HepG2 (cell line): Measurements from ENCODE around the gene ATP9A. TPM values are rescaled to one million over a fixed set of nuclear protein-coding genes. Genes with fewer than 3 reads are reported as not detected.

ENCODE experiments used
- ATAC-seq: fragments of 200-7000 bp; cut with Tn5 transposase; 3 replicates; pipeline ENCODE4 v1.9.1; 2020; ENCODE audit warnings: mild to moderate bottlenecking, moderate library complexity
- BruUV-seq: library from RNA; stranded (reverse); fragments of 400-500 nt; replicated peaks from 2 replicates; lab custom pipeline; 2021; lab: Mats Ljungman, UMichigan
- CTCF ChIA-PET: fragments of 300-600 bp; formaldehyde crosslinking; extraction: SDS; loops from one replicate; lab custom pipeline; 2021; ENCODE audit warnings: low total read pairs, inconsistent platforms, low intra/inter-chr PET ratio; lab: Yijun Ruan, JAX
- POLR2A ChIA-PET: fragments of 350-600 bp; sonication (Branson Sonifier 250); formaldehyde crosslinking; loops from one replicate; lab custom pipeline; 2020; ENCODE audit warnings: antibody characterized with exemption, inconsistent platforms; lab: Yijun Ruan, JAX
- DNase-seq: peaks from one replicate; pipeline ENCODE4 v3.0.0-alpha.2; 2015; ENCODE audit warnings: low spot score
- FAIRE-seq: peaks from 3 replicates; lab custom pipeline; 2011; peaks lifted over from hg19 to GRCh38; lab: Jason Lieb, UNC
- H2AFZ ChIP-seq: one replicate; pipeline ENCODE4 v1.6.1; 2011; ENCODE audit warnings: low read length, inconsistent platforms
- H3K27ac ChIP-seq: fragments of 300-600 bp; 3 replicates; pipeline ENCODE4 v1.8.0; 2011; ENCODE audit warnings: mixed run types, mild to moderate bottlenecking, mixed read lengths, low read length, inconsistent platforms; ENCODE audit not compliant: insufficient read depth; ENCODE audit errors: extremely low read length
- H3K27me3 ChIP-seq, 2 experiments: fragments of 200-600 bp in 1 of 2; 2 replicates in 1 of 2; 3 replicates in 1 of 2; pipeline versions ENCODE4 v1.6.0 to v1.8.0; 2011; ENCODE audit warnings: low read length in 2 of 2, mild to moderate bottlenecking in 2 of 2, moderate library complexity in 2 of 2, inconsistent platforms in 1 of 2; ENCODE audit not compliant: insufficient read depth in 2 of 2, control insufficient read depth in 1 of 2
- H3K36me3 ChIP-seq, 2 experiments: fragments of 200-600 bp in 1 of 2; replicated peaks in 1 of 2; 2 replicates in 1 of 2; 3 replicates in 1 of 2; pipeline versions ENCODE4 v1.5.1 to v1.8.0; 2011; ENCODE audit warnings: low read length in 2 of 2, inconsistent platforms in 1 of 2; ENCODE audit not compliant: insufficient read depth in 2 of 2, control insufficient read depth in 1 of 2
- H3K4me1 ChIP-seq: 2 replicates; pipeline ENCODE4 v1.5.1; 2012; ENCODE audit warnings: low read length, inconsistent platforms; ENCODE audit not compliant: insufficient read depth
- H3K4me2 ChIP-seq: 2 replicates; pipeline ENCODE4 v1.6.0; 2011; ENCODE audit warnings: low read depth, low read length, inconsistent platforms
- H3K4me3 ChIP-seq, 3 experiments: fragments of 200-600 bp in 1 of 3; sonication (generic), shearing (Covaris generic) in 1 of 3; replicated peaks in 1 of 3; 2 replicates each; pipeline ENCODE4 v1.5.1; 2011 to 2016; ENCODE audit warnings: low read length in 3 of 3, inconsistent platforms in 2 of 3, low read depth in 2 of 3, mild to moderate bottlenecking in 2 of 3, control low read depth in 1 of 3, mixed read lengths in 1 of 3; ENCODE audit not compliant: insufficient read depth in 1 of 3
- H3K79me2 ChIP-seq: one replicate; pipeline ENCODE4 v1.6.1; 2011; ENCODE audit warnings: low read length, inconsistent platforms; ENCODE audit not compliant: insufficient read depth
- H3K9ac ChIP-seq: 2 replicates; pipeline ENCODE4 v1.6.0; 2011; ENCODE audit warnings: mild to moderate bottlenecking, low read depth, low read length, inconsistent platforms; ENCODE audit not compliant: insufficient read depth
- H3K9me3 ChIP-seq: 2 replicates; pipeline ENCODE4 v1.5.1; 2012; ENCODE audit warnings: mild to moderate bottlenecking, low read length
- H4K20me1 ChIP-seq: 2 replicates; pipeline ENCODE4 v1.6.0; 2011; ENCODE audit warnings: inconsistent platforms, mild to moderate bottlenecking, low read length, moderate library complexity; ENCODE audit not compliant: insufficient read depth
- CEBPG ChIP-seq: IDR thresholded peaks from 2 replicates; pipeline ENCODE4 v1.6.1; 2016
- DPF2 ChIP-seq: sonication (generic); formaldehyde crosslinking; IDR thresholded peaks from 2 replicates; pipeline ENCODE4 v1.4.0; 2020; ENCODE audit warnings: mild to moderate bottlenecking, low read depth, missing genetic modification reagents, borderline replicate concordance
- KLF13 ChIP-seq: sonication (generic); formaldehyde crosslinking; IDR thresholded peaks from 2 replicates; pipeline ENCODE4 v1.4.0; 2020; ENCODE audit warnings: mild to moderate bottlenecking, missing genetic modification reagents
- NFRKB ChIP-seq: fragments of 450-650 bp; IDR thresholded peaks from 2 replicates; pipeline ENCODE4 v1.6.1; 2017
- PREB ChIP-seq: sonication (generic); formaldehyde crosslinking; IDR thresholded peaks from 2 replicates; pipeline ENCODE4 v1.4.0; 2020; ENCODE audit warnings: missing genetic modification reagents
- RFX5 ChIP-seq: IDR thresholded peaks from 2 replicates; pipeline ENCODE4 v1.6.1; 2011; ENCODE audit warnings: low read depth, low read length, improper control_type of control experiment
- USF2 ChIP-seq, 2 experiments: sonication (generic) in 1 of 2; formaldehyde crosslinking in 1 of 2; IDR thresholded peaks; 2 replicates each; pipeline versions ENCODE4 v1.5.1 to v1.6.1; 2011 to 2020; ENCODE audit warnings: borderline replicate concordance in 1 of 2, low read depth in 1 of 2, low read length in 1 of 2, mild to moderate bottlenecking in 1 of 2, missing genetic modification reagents in 1 of 2, moderate library complexity in 1 of 2
- YY1 ChIP-seq: IDR thresholded peaks from 2 replicates; pipeline ENCODE4 v1.6.1; 2011; ENCODE audit warnings: low read length, low read depth, moderate library complexity, mild to moderate bottlenecking; ENCODE audit not compliant: insufficient read depth, insufficient replicate concordance
- ZNF275 ChIP-seq: sonication (generic); formaldehyde crosslinking; IDR thresholded peaks from 2 replicates; pipeline ENCODE4 v1.8.0; 2022; ENCODE audit warnings: missing genetic modification reagents, mild to moderate bottlenecking, inconsistent platforms, borderline replicate concordance
- ZNF784 ChIP-seq: sonication (generic); formaldehyde crosslinking; IDR thresholded peaks from 2 replicates; pipeline ENCODE4 v1.5.1; 2020; ENCODE audit warnings: missing genetic modification reagents, mild to moderate bottlenecking, borderline replicate concordance
- WGBS: methylation state at CpG from one replicate; pipeline ENCODE4 v1.1.6; 2017; ENCODE audit warnings: low lambda C conversion rate; 5-methylcytosine and 5-hydroxymethylcytosine counted together
- in situ Hi-C: cut with HindIII; loops from 2 replicates; pipeline ENCODE4 v1.10.0; 2017; ENCODE audit warnings: low pct_unique_long_range_greater_than_20kb; ENCODE audit not compliant: extremely low pct_ligation_motif_present
- intact Hi-C: fragments of 100-400 bp; cut with micrococcal nuclease; formaldehyde crosslinking; loops from one replicate; pipeline ENCODE4 v1.10.0; 2022; ENCODE audit not compliant: unreplicated experiment
- polyA plus RNA-seq, 8 experiments: library from polyadenylated mRNA; depleted of rRNA in 3 of 8; stranded (reverse) in 7 of 8; unstranded in 1 of 8; fragments of >200 nt; fragmentation: Illumina TruSeq in 4 of 8; extraction: Trizol in 4 of 8; gene quantifications; 2 replicates each; pipeline versions ENCODE4 v1.2.1 to v1.2.3, GENCODE V29; 2011 to 2016; ENCODE audit warnings: low read depth in 4 of 8, missing spikeins in 1 of 8, mixed read lengths in 1 of 8; ENCODE audit not compliant: insufficient read depth in 1 of 8
- total RNA-seq, 5 experiments: library from RNA; depleted of rRNA; stranded (reverse); fragments of >200 nt; fragmentation: Illumina TruSeq; extraction: Trizol; gene quantifications; 2 replicates each; pipeline ENCODE4 v1.2.3, GENCODE V29; 2016; ENCODE audit warnings: low read depth in 1 of 5

ATP9A gene
- total and polyA plus RNA-seq, 2 of the 13 experiments (the other 11 are each of a cell fraction or from before 2014, with no cell fraction given): 11.8 to 18.5 TPM

GRCh38 chr20:51803148-51803854 lies 35.1 kb upstream of the ATP9A start:
- Histone ChIP-seq H3K4me1 (peaks cover 49% of the 10 kb centered on the region), H2AFZ (no peak overlapping the region), H3K9ac (no peak overlapping the region), H3K27ac (no peak overlapping the region), H3K27me3 (peaks cover 2 to 38% of the 10 kb centered on the region in 2 experiments; a peak in 3 of 5 replicates), H4K20me1 (no peaks in the 10 kb centered on the region), H3K4me2 (no peak overlapping the region), H3K79me2 (no peaks in the 10 kb centered on the region), H3K4me3 (no peak overlapping the region), H3K36me3 (no peaks in the 10 kb centered on the region), H3K9me3 (no peaks in the 10 kb centered on the region)
- no peak for ATAC-seq
- 39% methylated on average over 4 of the region's 4 CpGs for WGBS
- CTCF ChIA-PET: no interaction called here
- intact Hi-C loops (no loop called here), in situ Hi-C loops (loop anchor here (5.0 kb wide), 1 partner anchor 279 kb away; no protein-coding TSS in a partner anchor)
- BruUV-seq: no TSS peak
- TF ChIP-seq PREB: no peak
- no peak for TF ChIP-seq NFRKB
- no peak for TF ChIP-seq ZNF275
- no peak for TF ChIP-seq RFX5
- TF ChIP-seq ZNF784 (CRISPR knock-in tag): no peak
- no peak for TF ChIP-seq USF2 (IDR thresholded peaks at IDR 0.05; ENCODE audit: low read depth, low read length)
- TF ChIP-seq USF2 (CRISPR knock-in tag; IDR thresholded peaks at IDR 0.05; ENCODE audit: borderline replicate concordance): no peak
- TF ChIP-seq KLF13: no peak
- TF ChIP-seq CEBPG (CRISPR knock-in tag): no peak
- no peak for TF ChIP-seq YY1
- no peak for TF ChIP-seq DPF2
- POLR2A ChIA-PET: no interaction called here
- FAIRE-seq: no peak
- no peak for DNase-seq
